Measurements from ENCODE around the gene MLPH. TPM values are rescaled to one million over a fixed set of nuclear protein-coding genes. Genes with fewer than 3 reads are reported as not detected.

The MLPH gene
- total RNA-seq, 1 donor from 2014 or later: 91.0 TPM

GRCh38 chr2:237485844-237486243, 1.2 kb upstream of the MLPH start:
- H3K4me1 ChIP-seq: peaks cover 11 to 15% of the 10 kb centered on the region in 2 donors
- H3K9me3 ChIP-seq: peaks cover 0 to 2% of the 10 kb centered on the region in 2 donors
- H3K27me3 ChIP-seq: peaks cover 15% of the 10 kb centered on the region
- no peaks in the 10 kb centered on the region for H3K36me3 ChIP-seq
- intact Hi-C loops (cut with DNase I): no loop called here
- DNase-seq (ENCODE audit: low spot score in 2 of 2): no peak
- no peak for TF ChIP-seq CTCF (IDR thresholded peaks at IDR 0.05)
- no peak overlapping the region for H3K27ac ChIP-seq
- H3K4me3 ChIP-seq: peak overlapping the region in 1 of 2 donors; percentile 57

- Histone ChIP-seq H3K27ac (no peak overlapping the region), H3K4me1 (peaks cover 11 to 15% of the 10 kb centered on the region in 2 donors), H3K4me3 (peak overlapping the region; percentile 46 to 57), H3K36me3 (no peaks in the 10 kb centered on the region), H3K27me3 (peaks cover 15% of the 10 kb centered on the region), H3K9me3 (peaks cover 0 to 7% of the 10 kb centered on the region in 2 donors)
- no peak for DNase-seq (ENCODE audit: low spot score in 2 of 2)
- intact Hi-C loops (cut with DNase I): no loop called here
- no peak for TF ChIP-seq CTCF (IDR thresholded peaks at IDR 0.05)
Observed at GRCh38 chr2:237486334-237486818, 675 bp upstream of the MLPH start.

- Histone ChIP-seq H3K4me3 (peak overlapping the region; percentile 46 to 57), H3K9me3 (peaks cover 5 to 19% of the 10 kb centered on the region in 2 donors), H3K27ac (no peak overlapping the region), H3K4me1 (peaks cover 11 to 15% of the 10 kb centered on the region in 2 donors), H3K36me3 (no peaks in the 10 kb centered on the region), H3K27me3 (peaks cover 15% of the 10 kb centered on the region)
- DNase-seq (ENCODE audit: low spot score in 2 of 2): no peak
- intact Hi-C loops (cut with DNase I): no loop called here
- no peak for TF ChIP-seq CTCF (IDR thresholded peaks at IDR 0.05)
Observed at GRCh38 chr2:237487496-237487895, 445 bp downstream of the MLPH start.

GRCh38 chr2:237488295-237488694, 1.2 kb downstream of the MLPH start:
- no peak for DNase-seq (ENCODE audit: low spot score in 2 of 2)
- no peak overlapping the region for H3K27ac ChIP-seq
- peaks cover 5 to 20% of the 10 kb centered on the region in 2 donors for H3K9me3 ChIP-seq
- intact Hi-C loops (cut with DNase I): no loop called here
- H3K4me3 ChIP-seq: no peak overlapping the region
- peaks cover 15% of the 10 kb centered on the region for H3K27me3 ChIP-seq
- TF ChIP-seq CTCF (IDR thresholded peaks at IDR 0.05): no peak
- peaks cover 11 to 15% of the 10 kb centered on the region in 2 donors for H3K4me1 ChIP-seq
- no peaks in the 10 kb centered on the region for H3K36me3 ChIP-seq

- TF ChIP-seq CTCF (IDR thresholded peaks at IDR 0.05): no peak
- peaks cover 15% of the 10 kb centered on the region for H3K27me3 ChIP-seq
- no peaks in the 10 kb centered on the region for H3K36me3 ChIP-seq
- H3K4me1 ChIP-seq: peaks cover 11 to 15% of the 10 kb centered on the region in 2 donors
- intact Hi-C loops (cut with DNase I): no loop called here
- H3K27ac ChIP-seq: no peak overlapping the region
- DNase-seq (ENCODE audit: low spot score in 2 of 2): no peak
- no peak overlapping the region for H3K4me3 ChIP-seq
- peaks cover 5 to 20% of the 10 kb centered on the region in 2 donors for H3K9me3 ChIP-seq
Observed at GRCh38 chr2:237488901-237489860, 2.1 kb downstream of the MLPH start.

Measured in ascending aorta (tissue), 2 donors.